HepG2 (cell line): Measurements from ENCODE around the gene ASAP2. TPM values are rescaled to one million over a fixed set of nuclear protein-coding genes. Genes with fewer than 3 reads are reported as not detected.
A peak's percentile ranks its signal among the peaks of the same experiment; 100 is the strongest.

Source experiments
- BCL6 ChIP-seq: IDR thresholded peaks from 2 replicates; pipeline ENCODE4 v1.6.1; 2016; ENCODE audit warnings: missing genetic modification reagents, missing compliant biosample characterization
- DPF2 ChIP-seq: sonication (generic); formaldehyde crosslinking; IDR thresholded peaks from 2 replicates; pipeline ENCODE4 v1.4.0; 2020; ENCODE audit warnings: mild to moderate bottlenecking, low read depth, missing genetic modification reagents, borderline replicate concordance
- HNRNPLL ChIP-seq: fragments of 200-400 bp; formaldehyde crosslinking; IDR thresholded peaks from 2 replicates; pipeline ENCODE4 v1.6.1; 2017; ENCODE audit warnings: mild to moderate bottlenecking, low read depth, low read length; ENCODE audit not compliant: poor library complexity, severe bottlenecking
- MAF1 ChIP-seq: sonication (generic); formaldehyde crosslinking; IDR thresholded peaks from 2 replicates; pipeline ENCODE4 v1.5.0; 2020; ENCODE audit warnings: missing genetic modification reagents, borderline replicate concordance
- MXD4 ChIP-seq: IDR thresholded peaks from 2 replicates; pipeline ENCODE4 v1.6.1; 2016; ENCODE audit warnings: mild to moderate bottlenecking, missing biosample characterization, missing genetic modification reagents
- MYC ChIP-seq: sonication (generic); formaldehyde crosslinking; IDR thresholded peaks from 2 replicates; pipeline ENCODE4 v1.9.0; 2021; ENCODE audit warnings: missing genetic modification reagents, borderline replicate concordance
- NCOA5 ChIP-seq: sonication (generic); formaldehyde crosslinking; IDR thresholded peaks from 2 replicates; pipeline ENCODE4 v1.4.0; 2020; ENCODE audit warnings: missing genetic modification reagents
- SIN3B ChIP-seq: fragments of 150-350 bp; IDR thresholded peaks from 2 replicates; pipeline ENCODE4 v1.6.1; 2014; ENCODE audit warnings: low read length
- SKI ChIP-seq: fragments of 450-650 bp; IDR thresholded peaks from one replicate; pipeline ENCODE4 v1.6.1; 2018; ENCODE audit warnings: mild to moderate bottlenecking; ENCODE audit not compliant: partially characterized antibody
- ZFYVE20 ChIP-seq: sonication (generic); formaldehyde crosslinking; IDR thresholded peaks from 2 replicates; pipeline ENCODE4 v1.8.0; 2023; ENCODE audit warnings: low read depth, mild to moderate bottlenecking, moderate library complexity, missing genetic modification reagents, borderline replicate concordance
- ZNF24 ChIP-seq: fragments of 450-650 bp; IDR thresholded peaks from 2 replicates; pipeline ENCODE4 v1.6.1; 2017; ENCODE audit warnings: antibody characterized with exemption, mild to moderate bottlenecking
- ZNF274 ChIP-seq: sonication (generic); formaldehyde crosslinking; IDR thresholded peaks from 2 replicates; pipeline ENCODE4 v1.5.1; 2020; ENCODE audit warnings: mild to moderate bottlenecking, missing genetic modification reagents
- ZSCAN20 ChIP-seq: sonication (generic); formaldehyde crosslinking; IDR thresholded peaks from 2 replicates; pipeline ENCODE4 v1.4.0; 2020; ENCODE audit warnings: missing genetic modification reagents, mild to moderate bottlenecking, borderline replicate concordance
- polyA plus RNA-seq, 8 experiments: library from polyadenylated mRNA; depleted of rRNA in 3 of 8; stranded (reverse) in 7 of 8; unstranded in 1 of 8; fragments of >200 nt; fragmentation: Illumina TruSeq in 4 of 8; extraction: Trizol in 4 of 8; gene quantifications; 2 replicates each; pipeline versions ENCODE4 v1.2.1 to v1.2.3, GENCODE V29; 2011 to 2016; ENCODE audit warnings: low read depth in 4 of 8, missing spikeins in 1 of 8, mixed read lengths in 1 of 8; ENCODE audit not compliant: insufficient read depth in 1 of 8
- total RNA-seq, 5 experiments: library from RNA; depleted of rRNA; stranded (reverse); fragments of >200 nt; fragmentation: Illumina TruSeq; extraction: Trizol; gene quantifications; 2 replicates each; pipeline ENCODE4 v1.2.3, GENCODE V29; 2016; ENCODE audit warnings: low read depth in 1 of 5
- TF ChIP-seq, protein P1 (sequence below): sonication (generic); formaldehyde crosslinking; IDR thresholded peaks from 2 replicates; pipeline ENCODE4 v1.5.0; 2020; ENCODE audit warnings: missing genetic modification reagents
- TF ChIP-seq, protein P2 (sequence below): sonication (generic); formaldehyde crosslinking; IDR thresholded peaks from 2 replicates; pipeline ENCODE4 v1.4.0; 2020; ENCODE audit warnings: missing genetic modification reagents
- TF ChIP-seq, protein P3 (sequence below), 2 experiments: sonication (generic) in 1 of 2; formaldehyde crosslinking in 1 of 2; IDR thresholded peaks; 2 replicates each; pipeline versions ENCODE4 v1.4.0 to v1.6.1; 2016 to 2020; ENCODE audit warnings: borderline replicate concordance in 1 of 2, low read depth in 1 of 2, mild to moderate bottlenecking in 1 of 2, missing genetic modification reagents in 1 of 2
- TF ChIP-seq, protein P4 (sequence below): sonication (generic); formaldehyde crosslinking; IDR thresholded peaks from 2 replicates; pipeline ENCODE4 v1.5.0; 2020; ENCODE audit warnings: missing genetic modification reagents, mild to moderate bottlenecking, borderline replicate concordance

The ASAP2 gene
- total and polyA plus RNA-seq, 2 of the 13 experiments (the other 11 are each of a cell fraction or from before 2014, with no cell fraction given): 7.3 to 22.3 TPM

DNA sequence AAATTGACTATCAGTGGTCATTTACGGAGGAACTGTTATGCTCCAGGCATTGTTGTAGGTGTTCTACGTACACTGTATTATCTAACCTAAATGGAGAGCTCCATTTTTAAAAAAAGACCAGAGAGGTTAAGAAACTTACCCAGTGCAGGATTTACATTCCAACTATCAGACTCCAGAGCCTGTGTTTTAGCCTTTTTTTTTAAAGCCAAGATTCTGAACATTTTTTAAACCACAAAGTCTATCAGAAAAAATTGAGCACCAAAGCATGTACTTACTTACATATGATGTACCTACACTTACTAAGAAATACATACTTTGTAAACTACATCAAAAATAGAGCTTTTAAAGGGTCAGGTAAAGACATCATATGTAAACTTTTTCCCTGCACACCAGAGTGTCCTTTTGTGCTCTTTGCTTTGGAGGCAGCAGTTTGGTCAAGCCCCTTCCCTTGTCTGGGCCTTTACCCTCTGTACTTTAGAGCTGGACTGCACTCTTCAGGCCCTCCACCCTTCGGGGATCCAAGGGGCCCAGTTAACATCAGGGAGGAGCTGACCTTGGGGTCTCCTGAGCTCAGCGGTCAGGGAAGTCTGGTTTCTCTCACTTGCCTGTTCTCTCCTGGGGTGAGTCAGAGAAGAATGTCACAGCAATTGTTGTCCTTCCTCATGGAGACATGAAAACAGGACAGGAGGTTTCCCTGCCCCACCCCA lies 158.3 kb downstream of the ASAP2 start (continued):
- TF ChIP-seq, protein P1, sequence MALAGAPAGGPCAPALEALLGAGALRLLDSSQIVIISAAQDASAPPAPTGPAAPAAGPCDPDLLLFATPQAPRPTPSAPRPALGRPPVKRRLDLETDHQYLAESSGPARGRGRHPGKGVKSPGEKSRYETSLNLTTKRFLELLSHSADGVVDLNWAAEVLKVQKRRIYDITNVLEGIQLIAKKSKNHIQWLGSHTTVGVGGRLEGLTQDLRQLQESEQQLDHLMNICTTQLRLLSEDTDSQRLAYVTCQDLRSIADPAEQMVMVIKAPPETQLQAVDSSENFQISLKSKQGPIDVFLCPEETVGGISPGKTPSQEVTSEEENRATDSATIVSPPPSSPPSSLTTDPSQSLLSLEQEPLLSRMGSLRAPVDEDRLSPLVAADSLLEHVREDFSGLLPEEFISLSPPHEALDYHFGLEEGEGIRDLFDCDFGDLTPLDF (CRISPR knock-in tag): no peak
- TF ChIP-seq, protein P2, sequence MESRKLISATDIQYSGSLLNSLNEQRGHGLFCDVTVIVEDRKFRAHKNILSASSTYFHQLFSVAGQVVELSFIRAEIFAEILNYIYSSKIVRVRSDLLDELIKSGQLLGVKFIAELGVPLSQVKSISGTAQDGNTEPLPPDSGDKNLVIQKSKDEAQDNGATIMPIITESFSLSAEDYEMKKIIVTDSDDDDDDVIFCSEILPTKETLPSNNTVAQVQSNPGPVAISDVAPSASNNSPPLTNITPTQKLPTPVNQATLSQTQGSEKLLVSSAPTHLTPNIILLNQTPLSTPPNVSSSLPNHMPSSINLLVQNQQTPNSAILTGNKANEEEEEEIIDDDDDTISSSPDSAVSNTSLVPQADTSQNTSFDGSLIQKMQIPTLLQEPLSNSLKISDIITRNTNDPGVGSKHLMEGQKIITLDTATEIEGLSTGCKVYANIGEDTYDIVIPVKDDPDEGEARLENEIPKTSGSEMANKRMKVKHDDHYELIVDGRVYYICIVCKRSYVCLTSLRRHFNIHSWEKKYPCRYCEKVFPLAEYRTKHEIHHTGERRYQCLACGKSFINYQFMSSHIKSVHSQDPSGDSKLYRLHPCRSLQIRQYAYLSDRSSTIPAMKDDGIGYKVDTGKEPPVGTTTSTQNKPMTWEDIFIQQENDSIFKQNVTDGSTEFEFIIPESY: no peak
- TF ChIP-seq ZNF24 (no peak), SIN3B (no peak), NCOA5 (CRISPR knock-in tag) (no peak), ZNF274 (CRISPR knock-in tag) (peak; percentile 6; the same call in 1 of the 2 replicates), MAF1 (no peak), HNRNPLL (no peak), MYC (CRISPR knock-in tag) (no peak), ZFYVE20 (no peak), BCL6 (CRISPR knock-in tag) (peak; percentile 51; the same call in 1 of the 2 replicates), DPF2 (CRISPR knock-in tag) (0 out of 2 replicates have a peak, but pooled peaks have one; percentile 18), SKI (peak; percentile 29), ZSCAN20 (CRISPR knock-in tag) (no peak), MXD4 (no peak)
- TF ChIP-seq, protein P3, sequence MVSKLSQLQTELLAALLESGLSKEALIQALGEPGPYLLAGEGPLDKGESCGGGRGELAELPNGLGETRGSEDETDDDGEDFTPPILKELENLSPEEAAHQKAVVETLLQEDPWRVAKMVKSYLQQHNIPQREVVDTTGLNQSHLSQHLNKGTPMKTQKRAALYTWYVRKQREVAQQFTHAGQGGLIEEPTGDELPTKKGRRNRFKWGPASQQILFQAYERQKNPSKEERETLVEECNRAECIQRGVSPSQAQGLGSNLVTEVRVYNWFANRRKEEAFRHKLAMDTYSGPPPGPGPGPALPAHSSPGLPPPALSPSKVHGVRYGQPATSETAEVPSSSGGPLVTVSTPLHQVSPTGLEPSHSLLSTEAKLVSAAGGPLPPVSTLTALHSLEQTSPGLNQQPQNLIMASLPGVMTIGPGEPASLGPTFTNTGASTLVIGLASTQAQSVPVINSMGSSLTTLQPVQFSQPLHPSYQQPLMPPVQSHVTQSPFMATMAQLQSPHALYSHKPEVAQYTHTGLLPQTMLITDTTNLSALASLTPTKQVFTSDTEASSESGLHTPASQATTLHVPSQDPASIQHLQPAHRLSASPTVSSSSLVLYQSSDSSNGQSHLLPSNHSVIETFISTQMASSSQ (IDR thresholded peaks at IDR 0.05; ENCODE audit: low read depth): 0 out of 2 replicates have a peak, but pooled peaks have one; percentile 12
- TF ChIP-seq, protein P3 (CRISPR knock-in tag; IDR thresholded peaks at IDR 0.05; ENCODE audit: borderline replicate concordance): no peak
- TF ChIP-seq, protein P4, sequence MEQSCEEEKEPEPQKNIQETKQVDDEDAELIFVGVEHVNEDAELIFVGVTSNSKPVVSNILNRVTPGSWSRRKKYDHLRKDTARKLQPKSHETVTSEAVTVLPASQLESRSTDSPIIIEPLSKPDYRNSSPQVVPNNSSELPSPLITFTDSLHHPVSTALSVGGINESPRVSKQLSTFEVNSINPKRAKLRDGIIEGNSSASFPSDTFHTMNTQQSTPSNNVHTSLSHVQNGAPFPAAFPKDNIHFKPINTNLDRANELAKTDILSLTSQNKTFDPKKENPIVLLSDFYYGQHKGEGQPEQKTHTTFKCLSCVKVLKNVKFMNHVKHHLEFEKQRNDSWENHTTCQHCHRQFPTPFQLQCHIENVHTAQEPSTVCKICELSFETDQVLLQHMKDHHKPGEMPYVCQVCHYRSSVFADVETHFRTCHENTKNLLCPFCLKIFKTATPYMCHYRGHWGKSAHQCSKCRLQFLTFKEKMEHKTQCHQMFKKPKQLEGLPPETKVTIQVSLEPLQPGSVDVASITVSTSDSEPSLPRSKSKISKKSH (CRISPR knock-in tag): no peak
